Thoracic aorta (tissue), 2 donors: ENCODE measurements around the gene RBKS. TPM values are rescaled to one million over a fixed set of nuclear protein-coding genes. Genes with fewer than 3 reads are reported as not detected.

ENCODE experiments used
- ATAC-seq: fragments of 150-250 bp; one replicate; pipeline ENCODE4 v1.8.0; 2017; ENCODE audit warnings: low read depth; ENCODE audit not compliant: insufficient number of reproducible peaks, low FRiP score
- DNase-seq: peaks from one replicate; pipeline ENCODE4 v3.0.0-alpha.2; 2020; ENCODE audit warnings: low spot score
- H3K27ac ChIP-seq, 2 donors: fragments of 200-600 bp; sonication (generic); 1 replicate in 1 of 2; 2 replicates in 1 of 2; pipeline ENCODE4 v1.5.1; 2016; ENCODE audit warnings: mild to moderate bottlenecking in 2 of 2, moderate library complexity in 2 of 2
- H3K27me3 ChIP-seq: fragments of 200-600 bp; sonication (generic); replicated peaks from 2 replicates; pipeline ENCODE4 v1.6.0; 2016; ENCODE audit warnings: mild to moderate bottlenecking; ENCODE audit not compliant: insufficient read depth
- H3K36me3 ChIP-seq: fragments of 200-600 bp; sonication (generic); one replicate; pipeline ENCODE4 v1.5.1; 2016
- H3K4me1 ChIP-seq, 2 donors: fragments of 200-600 bp; sonication (generic); 1 replicate in 1 of 2; 2 replicates in 1 of 2; pipeline versions ENCODE4 v1.5.1 to v1.6.0; 2016; ENCODE audit warnings: low read depth in 2 of 2, mild to moderate bottlenecking in 1 of 2; ENCODE audit not compliant: control insufficient read depth in 1 of 2
- H3K4me3 ChIP-seq: fragments of 200-600 bp; sonication (generic); 2 replicates; pipeline ENCODE4 v1.5.1; 2016; ENCODE audit warnings: mild to moderate bottlenecking
- H3K9me3 ChIP-seq: fragments of 200-600 bp; sonication (generic); 2 replicates; pipeline ENCODE4 v1.5.1; 2016
- total RNA-seq, 2 donors: library from RNA; depleted of rRNA; stranded (reverse); fragments of >200 nt; gene quantifications; one replicate each; pipeline versions ENCODE4 v1.1.0 to v1.2.3, GENCODE V29; 2016
- TF ChIP-seq, protein P1 (sequence below): fragments of 200-600 bp; sonication (generic); IDR thresholded peaks from one replicate; pipeline ENCODE4 v1.5.1; 2019; ENCODE audit warnings: antibody characterized with exemption

RBKS gene
- total RNA-seq, 2 donors from 2014 or later: 3.1 to 5.0 TPM

GRCh38 chr2:27804146-27804545 lies 86.0 kb downstream of the RBKS start:
- Histone ChIP-seq H3K36me3 (no peaks in the 10 kb centered on the region), H3K4me1 (peaks cover 17 to 27% of the 10 kb centered on the region in 2 donors), H3K27me3 (no peaks in the 10 kb centered on the region), H3K4me3 (no peak overlapping the region), H3K27ac (no peak overlapping the region), H3K9me3 (no peaks in the 10 kb centered on the region)
- ATAC-seq (no peak), DNase-seq (no peak)
- TF ChIP-seq, protein P1, sequence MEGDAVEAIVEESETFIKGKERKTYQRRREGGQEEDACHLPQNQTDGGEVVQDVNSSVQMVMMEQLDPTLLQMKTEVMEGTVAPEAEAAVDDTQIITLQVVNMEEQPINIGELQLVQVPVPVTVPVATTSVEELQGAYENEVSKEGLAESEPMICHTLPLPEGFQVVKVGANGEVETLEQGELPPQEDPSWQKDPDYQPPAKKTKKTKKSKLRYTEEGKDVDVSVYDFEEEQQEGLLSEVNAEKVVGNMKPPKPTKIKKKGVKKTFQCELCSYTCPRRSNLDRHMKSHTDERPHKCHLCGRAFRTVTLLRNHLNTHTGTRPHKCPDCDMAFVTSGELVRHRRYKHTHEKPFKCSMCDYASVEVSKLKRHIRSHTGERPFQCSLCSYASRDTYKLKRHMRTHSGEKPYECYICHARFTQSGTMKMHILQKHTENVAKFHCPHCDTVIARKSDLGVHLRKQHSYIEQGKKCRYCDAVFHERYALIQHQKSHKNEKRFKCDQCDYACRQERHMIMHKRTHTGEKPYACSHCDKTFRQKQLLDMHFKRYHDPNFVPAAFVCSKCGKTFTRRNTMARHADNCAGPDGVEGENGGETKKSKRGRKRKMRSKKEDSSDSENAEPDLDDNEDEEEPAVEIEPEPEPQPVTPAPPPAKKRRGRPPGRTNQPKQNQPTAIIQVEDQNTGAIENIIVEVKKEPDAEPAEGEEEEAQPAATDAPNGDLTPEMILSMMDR: no peak

DNA sequence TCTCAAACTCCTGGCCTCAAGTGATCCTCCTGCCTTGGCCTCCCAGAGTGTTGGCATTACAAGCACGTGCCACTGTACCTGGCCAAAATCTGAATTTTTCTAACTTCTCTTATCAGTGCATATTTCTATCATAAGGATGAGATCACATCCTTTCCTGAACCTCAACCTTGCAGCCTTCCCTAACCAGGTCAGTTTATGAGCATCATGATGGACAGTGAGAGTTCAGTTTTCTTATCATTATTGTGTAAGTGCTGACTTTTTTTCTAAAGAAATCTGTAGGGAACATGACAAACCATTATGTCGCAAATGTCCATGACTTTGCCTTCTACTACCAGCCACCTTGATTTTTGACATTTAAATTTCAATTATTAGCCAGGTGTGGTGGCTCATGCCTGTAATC lies 87.1 kb downstream of the RBKS start:
- H3K27ac ChIP-seq: no peak overlapping the region
- no peaks in the 10 kb centered on the region for H3K36me3 ChIP-seq
- peaks cover 22 to 35% of the 10 kb centered on the region in 2 donors for H3K4me1 ChIP-seq
- no peak for ATAC-seq
- H3K4me3 ChIP-seq: no peak overlapping the region
- DNase-seq: no peak
- TF ChIP-seq, protein P1: no peak
- H3K27me3 ChIP-seq: no peaks in the 10 kb centered on the region
- no peaks in the 10 kb centered on the region for H3K9me3 ChIP-seq

DNA sequence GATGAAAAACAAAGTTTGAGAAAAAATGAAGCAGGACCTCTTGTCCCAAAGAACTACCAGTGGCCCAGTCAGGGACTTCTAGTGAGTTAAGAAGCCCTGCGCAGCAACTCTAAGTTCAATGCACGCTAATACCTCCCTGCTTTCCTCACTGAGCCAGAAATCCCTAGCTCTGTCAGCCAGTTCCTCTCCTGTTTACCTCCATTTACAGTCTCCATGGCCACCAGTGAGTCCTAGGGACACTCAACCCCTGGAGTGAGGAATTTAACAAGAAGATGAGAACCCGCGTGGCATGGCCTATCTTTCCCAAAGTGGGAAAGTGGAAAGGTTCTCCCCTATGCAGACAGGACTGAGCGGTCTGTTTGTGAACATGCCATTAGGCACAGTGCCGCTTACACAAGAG lies 87.6 kb downstream of the RBKS start:
- Histone ChIP-seq H3K27ac (no peak overlapping the region), H3K4me3 (no peak overlapping the region), H3K36me3 (no peaks in the 10 kb centered on the region), H3K4me1 (peaks cover 22 to 40% of the 10 kb centered on the region in 2 donors), H3K27me3 (no peaks in the 10 kb centered on the region), H3K9me3 (no peaks in the 10 kb centered on the region)
- no peak for ATAC-seq
- DNase-seq: no peak
- TF ChIP-seq, protein P1: no peak

GRCh38 chr2:27800856-27801255 lies 89.3 kb downstream of the RBKS start:
- Histone ChIP-seq H3K4me3 (no peak overlapping the region), H3K9me3 (no peaks in the 10 kb centered on the region), H3K36me3 (no peaks in the 10 kb centered on the region), H3K4me1 (peaks cover 36 to 55% of the 10 kb centered on the region in 2 donors), H3K27ac (peak overlapping the region; percentile 95 to 98), H3K27me3 (no peaks in the 10 kb centered on the region)
- TF ChIP-seq, protein P1: no peak
- DNase-seq (no peak), ATAC-seq (no peak)

GRCh38 chr2:27799646-27800010 lies 90.6 kb downstream of the RBKS start:
- H3K9me3 ChIP-seq: no peaks in the 10 kb centered on the region
- TF ChIP-seq, protein P1: no peak
- no peaks in the 10 kb centered on the region for H3K36me3 ChIP-seq
- peaks cover 42 to 65% of the 10 kb centered on the region in 2 donors for H3K4me1 ChIP-seq
- peak overlapping the region; percentile 24 for H3K4me3 ChIP-seq
- no peaks in the 10 kb centered on the region for H3K27me3 ChIP-seq
- DNase-seq (no peak), ATAC-seq (no peak)
- peak overlapping the region; percentile 95 to 98 for H3K27ac ChIP-seq
